ENCODE data around the gene DHRSX.
"Not testable (repeated sequence)": the region's sequence is repeated elsewhere in the genome, so short reads cannot be mapped to it uniquely, and the experiment has no call there.

DHRSX gene

GRCh38 chrX:2267890-2268289 is 232.9 kb downstream of the DHRSX start:
- no peak for DNase-seq (ENCODE audit: insufficient read length, low spot score)
- no peak for FAIRE-seq

GRCh38 chrX:2266445-2267349 is 234.1 kb downstream of the DHRSX start:
- FAIRE-seq = no peak

More at GRCh38 chrX:2267890-2268289, 232.9 kb downstream of the DHRSX start:
- TF ChIP-seq CTCF (IDR thresholded peaks at IDR 0.05; ENCODE audit: insufficient read depth, missing control alignments) = no peak

GRCh38 chrX:2265658-2266444 is 234.9 kb downstream of the DHRSX start:
- not testable (repeated sequence) for DNase-seq (ENCODE audit: insufficient read length, low spot score); FAIRE-seq

More at GRCh38 chrX:2266445-2267349, 234.1 kb downstream of the DHRSX start:
- DNase-seq (ENCODE audit: insufficient read length, low spot score) = no peak
- TF ChIP-seq CTCF (IDR thresholded peaks at IDR 0.05; ENCODE audit: insufficient read depth, missing control alignments) = no peak

GRCh38 chrX:2264179-2265030 is 236.4 kb downstream of the DHRSX start:
- DNase-seq (ENCODE audit: insufficient read length, low spot score) (no peak), FAIRE-seq (no peak)
- no peak for TF ChIP-seq CTCF (IDR thresholded peaks at IDR 0.05; ENCODE audit: insufficient read depth, missing control alignments)

- no peak for TF ChIP-seq CTCF (IDR thresholded peaks at IDR 0.05; ENCODE audit: insufficient read depth, missing control alignments)
- no peak for DNase-seq (ENCODE audit: insufficient read length, low spot score)
- FAIRE-seq = no peak
These were observed 237.6 kb downstream of the DHRSX start for GRCh38 chrX:2263203-2263602.

- DNase-seq (ENCODE audit: insufficient read length, low spot score) = no peak
- no peak for TF ChIP-seq CTCF (IDR thresholded peaks at IDR 0.05; ENCODE audit: insufficient read depth, missing control alignments)
- no peak for FAIRE-seq
These were observed 238.1 kb downstream of the DHRSX start for GRCh38 chrX:2262668-2263055.
